Neural cell (in vitro differentiated cells): ENCODE results near the gene FBRSL1. TPM values are rescaled to one million over a fixed set of nuclear protein-coding genes. Genes with fewer than 3 reads are reported as not detected.
"Not testable (repeated sequence)": the region's sequence is repeated elsewhere in the genome, so short reads cannot be mapped to it uniquely, and the experiment has no call there.

ENCODE experiments used
- H2AFZ ChIP-seq: fragments of 200-600, 300-800 bp; sonication (generic), shearing (Covaris generic); 2 replicates; pipeline ENCODE4 v1.6.0; 2014; ENCODE audit warnings: low read depth, mild to moderate bottlenecking, antibody characterized with exemption, low read length, moderate library complexity
- H3F3A ChIP-seq: fragments of 200-600 bp; shearing (Covaris generic); 2 replicates; pipeline ENCODE4 v1.6.1; 2016; ENCODE audit warnings: mild to moderate bottlenecking, moderate library complexity, mixed read lengths, antibody characterized with exemption, low read length; ENCODE audit not compliant: insufficient read depth, poor library complexity, severe bottlenecking
- H3K27ac ChIP-seq: fragments of 200-600, 300-800 bp; sonication (generic), shearing (Covaris generic); 2 replicates; pipeline ENCODE4 v1.5.1; 2014; ENCODE audit warnings: mild to moderate bottlenecking, low read length, moderate library complexity
- H3K27me3 ChIP-seq: fragments of 300-800, 200-600 bp; sonication (generic), shearing (Covaris generic); 2 replicates; pipeline ENCODE4 v1.6.0; 2014; ENCODE audit warnings: mild to moderate bottlenecking, low read depth, low read length, moderate library complexity; ENCODE audit not compliant: insufficient read depth
- H3K36me3 ChIP-seq: fragments of 300-800, 200-600 bp; sonication (generic), shearing (Covaris generic); 2 replicates; pipeline ENCODE4 v1.5.1; 2014; ENCODE audit warnings: mild to moderate bottlenecking, antibody characterized with exemption, low read length, moderate library complexity; ENCODE audit not compliant: insufficient read depth
- H3K4me2 ChIP-seq: fragments of 300-800, 200-600 bp; sonication (generic), shearing (Covaris generic); 2 replicates; pipeline ENCODE4 v1.6.0; 2014; ENCODE audit warnings: mild to moderate bottlenecking, low read length
- H3K4me3 ChIP-seq: fragments of 300-800, 200-600 bp; sonication (generic), shearing (Covaris generic); 2 replicates; pipeline ENCODE4 v1.5.1; 2014; ENCODE audit warnings: mild to moderate bottlenecking, low read length, moderate library complexity
- H3K79me2 ChIP-seq: fragments of 200-600 bp; shearing (Covaris generic); replicated peaks from 2 replicates; pipeline ENCODE4 v1.6.0; 2014; ENCODE audit warnings: mild to moderate bottlenecking, low read length, moderate library complexity; ENCODE audit not compliant: insufficient read depth
- H3K9ac ChIP-seq: fragments of 300-800, 200-600 bp; sonication (generic), shearing (Covaris generic); 2 replicates; pipeline ENCODE4 v1.6.1; 2016; ENCODE audit warnings: mild to moderate bottlenecking, low read length, mixed read lengths
- H3K9me2 ChIP-seq: fragments of 200-600 bp; shearing (Covaris generic); 2 replicates; pipeline ENCODE4 v1.6.1; 2016; ENCODE audit warnings: mild to moderate bottlenecking, low read length, mixed read lengths; ENCODE audit not compliant: insufficient read depth
- H3K9me3 ChIP-seq: fragments of 200-600, 300-800 bp; sonication (generic), shearing (Covaris generic); 2 replicates; pipeline ENCODE4 v1.6.1; 2016; ENCODE audit warnings: mild to moderate bottlenecking, mixed run types, low read length, moderate library complexity, mixed read lengths
- H4K20me1 ChIP-seq: fragments of 200-600 bp; shearing (Covaris generic); 2 replicates; pipeline ENCODE4 v1.6.1; 2016; ENCODE audit warnings: mild to moderate bottlenecking, mixed run types; ENCODE audit not compliant: insufficient read depth
- CTCF ChIP-seq: fragments of 450-650 bp; IDR thresholded peaks from 2 replicates; pipeline ENCODE4 v1.5.1; 2014; ENCODE audit warnings: antibody characterized with exemption, mild to moderate bottlenecking, moderate library complexity; ENCODE audit not compliant: poor library complexity, severe bottlenecking
- EP300 ChIP-seq: fragments of 450-650 bp; conservative IDR thresholded peaks from 2 replicates; pipeline ENCODE4 v1.6.1; 2014; ENCODE audit warnings: antibody characterized with exemption, mild to moderate bottlenecking, moderate library complexity; ENCODE audit not compliant: poor library complexity, severe bottlenecking
- EZH2 ChIP-seq: fragments of 200-600, 300-800 bp; shearing (Covaris generic), sonication (generic); IDR thresholded peaks from 2 replicates; pipeline ENCODE4 v1.6.1; 2014; ENCODE audit warnings: antibody characterized with exemption, low read length, borderline replicate concordance, mild to moderate bottlenecking; ENCODE audit not compliant: insufficient read depth, poor library complexity, severe bottlenecking
- MXI1 ChIP-seq: fragments of 450-650 bp; conservative IDR thresholded peaks from 2 replicates; pipeline ENCODE4 v1.6.1; 2014; ENCODE audit warnings: antibody characterized with exemption, mild to moderate bottlenecking; ENCODE audit not compliant: poor library complexity, severe bottlenecking
- POLR2AphosphoS5 ChIP-seq: IDR thresholded peaks from 2 replicates; pipeline ENCODE4 v1.6.1; 2012
- RAD21 ChIP-seq: fragments of 450-650 bp; conservative IDR thresholded peaks from 2 replicates; pipeline ENCODE4 v1.6.1; 2014; ENCODE audit warnings: antibody characterized with exemption, mild to moderate bottlenecking, moderate library complexity
- REST ChIP-seq: IDR thresholded peaks from 2 replicates; pipeline ENCODE4 v1.6.1; 2012; ENCODE audit warnings: borderline replicate concordance
- SMC3 ChIP-seq: fragments of 450-650 bp; conservative IDR thresholded peaks from 2 replicates; pipeline ENCODE4 v1.6.1; 2014; ENCODE audit warnings: antibody characterized with exemption, mild to moderate bottlenecking, moderate library complexity; ENCODE audit not compliant: poor library complexity
- TAF1 ChIP-seq: IDR thresholded peaks from 2 replicates; pipeline ENCODE4 v1.6.1; 2012; ENCODE audit warnings: low read depth
- polyA minus RNA-seq: library from RNA; depleted of rRNA, polyadenylated mRNA; stranded (reverse); fragments of >200 nt; gene quantifications from 2 replicates; pipeline ENCODE4 v1.2.3, GENCODE V29; 2014
- polyA plus RNA-seq: library from polyadenylated mRNA; depleted of rRNA; stranded (reverse); fragments of >200 nt; gene quantifications from 2 replicates; pipeline ENCODE4 v1.2.3, GENCODE V29; 2014

FBRSL1 gene
- polyA plus RNA-seq = 11.9 and 37.0 TPM in 2 replicates
- polyA minus RNA-seq = 19.3 and 23.6 TPM in 2 replicates

- H3K9me2 ChIP-seq = no peaks in the 10 kb centered on the region
- H3K36me3 ChIP-seq = no peaks in the 10 kb centered on the region
- H4K20me1 ChIP-seq = peaks cover 28% of the 10 kb centered on the region
- H3F3A ChIP-seq = no peaks in the 10 kb centered on the region
- H3K9ac ChIP-seq = peak within 1 kb of the TSS; percentile 70
- TF ChIP-seq EZH2 (no peak), CTCF (peak; percentile 36), SMC3 (no peak), RAD21 (no peak), REST (no peak), EP300 (no peak), TAF1 (no peak), MXI1 (no peak), POLR2AphosphoS5 (peak; percentile 65)
- H3K27me3 ChIP-seq = no peaks in the 10 kb centered on the region
- no peaks in the 10 kb centered on the region for H3K9me3 ChIP-seq
- H3K4me2 ChIP-seq = peak within 1 kb of the TSS; percentile 84
- H3K27ac ChIP-seq = no peak within 1 kb of the TSS
- peak within 1 kb of the TSS; percentile 14 for H2AFZ ChIP-seq
- H3K4me3 ChIP-seq = peak within 1 kb of the TSS; percentile 90
- peaks cover 39% of the 10 kb centered on the region for H3K79me2 ChIP-seq
Measured at GRCh38 chr12:132489602-132490266, at the start of gene FBRSL1. Gene FBRSL1, plus strand, starts transcription at chr12:132490151.

DNA sequence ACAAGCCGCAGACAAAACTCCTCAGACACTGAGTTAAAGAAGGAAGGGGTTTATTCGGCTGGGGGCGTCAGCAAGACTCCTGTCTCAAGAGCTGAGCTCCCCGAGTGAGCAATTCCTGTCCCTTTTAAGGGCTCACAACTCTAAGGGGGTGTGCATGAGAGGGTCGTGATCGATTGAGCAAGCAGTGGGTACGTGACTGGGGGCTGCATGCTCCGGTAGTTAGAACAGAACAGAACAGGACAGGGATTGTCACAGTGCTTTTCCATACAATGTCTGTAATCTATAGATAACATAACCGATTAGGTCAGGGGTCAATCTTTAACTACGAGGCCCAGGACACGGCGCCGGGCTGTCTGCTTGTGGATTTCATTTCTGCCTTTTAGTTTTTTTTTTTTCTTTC lies 49.5 kb upstream of the FBRSL1 start:
- not testable (repeated sequence) for H3K36me3 ChIP-seq, H3K9ac ChIP-seq, H3K9me2 ChIP-seq, H3K4me2 ChIP-seq, H2AFZ ChIP-seq, H3K4me3 ChIP-seq, H3K9me3 ChIP-seq, H4K20me1 ChIP-seq, H3K27ac ChIP-seq, H3K79me2 ChIP-seq, H3F3A ChIP-seq, H3K27me3 ChIP-seq
